ENCODE data around the gene NLK.

NLK gene

DNA sequence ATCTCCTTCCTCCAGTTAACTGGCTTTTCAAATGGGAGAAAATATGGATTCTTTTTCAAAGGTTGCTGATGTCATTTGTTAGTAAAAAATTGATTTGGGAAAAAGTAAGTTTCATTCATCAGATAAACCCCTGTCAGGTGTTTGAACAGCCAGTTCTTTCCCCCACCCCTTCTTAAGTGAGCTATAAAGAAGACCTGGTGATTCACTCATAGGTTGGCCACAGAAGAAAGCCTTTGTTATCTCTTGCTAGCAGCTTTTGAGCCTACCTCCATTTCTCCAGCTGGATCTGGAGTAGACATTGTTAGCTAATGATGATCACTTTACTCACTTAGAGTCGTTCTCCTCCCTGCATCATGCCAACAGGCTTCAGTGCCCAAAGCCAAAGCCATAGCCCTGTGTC is 63.0 kb downstream of the NLK start:
- DNase-seq (ENCODE audit: low read depth): no peak
- TF ChIP-seq, protein P1, sequence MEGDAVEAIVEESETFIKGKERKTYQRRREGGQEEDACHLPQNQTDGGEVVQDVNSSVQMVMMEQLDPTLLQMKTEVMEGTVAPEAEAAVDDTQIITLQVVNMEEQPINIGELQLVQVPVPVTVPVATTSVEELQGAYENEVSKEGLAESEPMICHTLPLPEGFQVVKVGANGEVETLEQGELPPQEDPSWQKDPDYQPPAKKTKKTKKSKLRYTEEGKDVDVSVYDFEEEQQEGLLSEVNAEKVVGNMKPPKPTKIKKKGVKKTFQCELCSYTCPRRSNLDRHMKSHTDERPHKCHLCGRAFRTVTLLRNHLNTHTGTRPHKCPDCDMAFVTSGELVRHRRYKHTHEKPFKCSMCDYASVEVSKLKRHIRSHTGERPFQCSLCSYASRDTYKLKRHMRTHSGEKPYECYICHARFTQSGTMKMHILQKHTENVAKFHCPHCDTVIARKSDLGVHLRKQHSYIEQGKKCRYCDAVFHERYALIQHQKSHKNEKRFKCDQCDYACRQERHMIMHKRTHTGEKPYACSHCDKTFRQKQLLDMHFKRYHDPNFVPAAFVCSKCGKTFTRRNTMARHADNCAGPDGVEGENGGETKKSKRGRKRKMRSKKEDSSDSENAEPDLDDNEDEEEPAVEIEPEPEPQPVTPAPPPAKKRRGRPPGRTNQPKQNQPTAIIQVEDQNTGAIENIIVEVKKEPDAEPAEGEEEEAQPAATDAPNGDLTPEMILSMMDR (IDR thresholded peaks at IDR 0.05; ENCODE audit: control insufficient read depth, extremely low read depth, insufficient read depth): no peak
- no peak overlapping the region for H3K4me3 ChIP-seq (ENCODE audit: low read depth, low read length)

DNA sequence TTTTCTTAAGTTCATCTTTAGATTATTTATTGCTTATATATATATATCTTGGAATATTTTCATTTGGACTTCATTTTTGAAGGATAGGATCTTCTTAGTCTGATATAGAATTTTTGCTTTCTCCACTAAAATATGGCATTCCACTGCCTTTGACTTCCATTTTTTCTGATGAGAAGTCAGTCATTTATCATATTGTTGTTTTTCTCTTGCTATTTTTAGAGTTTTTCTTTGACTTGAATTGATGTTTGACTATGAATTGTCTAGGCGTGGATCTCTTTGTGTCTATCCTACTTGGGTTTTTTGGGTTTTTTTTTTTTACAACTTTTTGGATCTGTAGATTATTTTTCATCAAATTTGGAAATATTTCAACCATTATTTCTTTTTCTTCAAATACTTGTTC is 67.7 kb downstream of the NLK start:
- H3K4me3 ChIP-seq (ENCODE audit: low read depth, low read length): no peak overlapping the region
- DNase-seq (ENCODE audit: low read depth): no peak
- TF ChIP-seq, protein P1 (IDR thresholded peaks at IDR 0.05; ENCODE audit: control insufficient read depth, extremely low read depth, insufficient read depth): no peak

DNA sequence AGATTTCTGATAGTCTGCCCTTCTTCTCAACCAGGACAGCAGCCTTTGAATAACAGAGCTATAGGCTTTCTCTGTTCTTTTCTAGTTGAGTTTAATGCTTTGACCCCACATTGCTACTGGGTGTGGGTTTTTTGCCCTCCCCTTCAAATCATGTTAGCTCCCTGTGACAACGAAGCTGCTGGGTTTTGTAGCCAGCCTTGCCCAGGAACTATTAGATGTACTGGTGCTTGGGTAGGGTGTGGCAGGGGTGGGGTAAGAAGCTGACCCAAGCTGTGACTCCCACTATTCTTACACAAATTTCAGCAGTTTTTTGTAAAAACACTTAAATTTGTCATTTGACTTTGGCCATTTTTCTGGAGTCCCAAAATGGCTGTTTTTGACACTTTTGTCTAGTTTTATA is 69.7 kb downstream of the NLK start:
- TF ChIP-seq, protein P1 (IDR thresholded peaks at IDR 0.05; ENCODE audit: control insufficient read depth, extremely low read depth, insufficient read depth): no peak
- DNase-seq (ENCODE audit: low read depth): no peak
- H3K4me3 ChIP-seq (ENCODE audit: low read depth, low read length): no peak overlapping the region

DNA sequence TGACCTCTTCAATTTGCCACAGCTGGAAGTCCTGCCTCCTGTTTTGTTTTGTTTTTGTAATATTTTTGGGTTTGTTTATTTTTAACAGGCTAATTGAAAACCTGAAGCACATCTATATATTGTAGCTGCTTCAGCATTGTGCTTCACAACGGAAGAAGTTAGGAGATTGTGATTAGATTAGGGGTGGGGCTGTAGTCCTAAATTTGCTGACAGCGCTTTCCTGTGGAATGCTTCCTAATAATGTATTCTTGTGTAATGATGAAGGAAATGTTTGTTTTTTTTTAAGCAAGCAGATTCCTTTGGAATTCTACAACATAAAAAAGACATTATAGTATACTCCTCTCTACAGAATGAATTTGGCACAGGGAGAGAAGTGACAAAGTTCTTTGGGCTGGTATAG is 70.1 kb downstream of the NLK start:
- DNase-seq (ENCODE audit: low read depth): no peak
- H3K4me3 ChIP-seq (ENCODE audit: low read depth, low read length): no peak overlapping the region
- TF ChIP-seq, protein P1 (IDR thresholded peaks at IDR 0.05; ENCODE audit: control insufficient read depth, extremely low read depth, insufficient read depth): no peak

DNA sequence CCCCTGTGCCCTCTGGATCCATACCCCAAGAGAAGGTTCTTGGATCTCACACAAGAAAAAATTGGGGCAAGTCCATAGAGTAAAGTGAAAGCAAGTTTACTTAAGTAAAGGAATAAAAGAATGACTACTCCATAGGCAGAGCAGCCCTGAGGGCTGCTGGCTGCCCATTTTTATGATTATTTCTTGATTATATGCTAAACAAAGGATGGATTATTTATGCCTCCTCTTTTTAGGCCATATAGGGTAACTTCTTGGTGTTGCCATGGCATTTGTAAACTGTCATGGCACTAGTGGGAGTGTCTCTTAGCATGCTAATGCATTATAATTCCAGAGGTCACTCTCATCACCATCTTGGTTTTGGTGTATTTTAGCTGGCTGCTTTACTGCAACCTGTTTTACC is 70.8 kb downstream of the NLK start:
- no peak overlapping the region for H3K4me3 ChIP-seq (ENCODE audit: low read depth, low read length)
- DNase-seq (ENCODE audit: low read depth): no peak
- TF ChIP-seq, protein P1 (IDR thresholded peaks at IDR 0.05; ENCODE audit: control insufficient read depth, extremely low read depth, insufficient read depth): no peak

DNA sequence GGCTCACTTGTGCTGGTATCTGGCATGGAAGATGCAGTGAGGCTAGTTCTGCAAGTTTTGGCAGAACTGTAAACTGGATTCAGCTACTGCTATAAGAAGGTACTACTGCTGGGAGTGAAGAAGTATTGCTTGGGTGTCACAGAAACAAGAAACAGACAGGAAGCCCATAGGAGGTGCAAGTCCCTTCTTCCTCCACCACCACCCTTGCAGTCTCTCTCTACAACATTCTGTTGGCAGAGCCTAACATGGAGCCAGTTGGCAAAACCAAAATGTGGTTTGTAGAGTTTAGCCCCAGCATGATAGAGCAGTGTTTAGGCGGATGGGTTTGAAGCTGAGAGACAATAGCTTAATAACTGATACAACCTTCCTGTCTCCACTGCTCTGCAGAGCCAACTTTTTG is 72.6 kb downstream of the NLK start:
- DNase-seq (ENCODE audit: low read depth): peak; percentile 17
- H3K4me3 ChIP-seq (ENCODE audit: low read depth, low read length): no peak overlapping the region
- TF ChIP-seq, protein P1 (IDR thresholded peaks at IDR 0.05; ENCODE audit: control insufficient read depth, extremely low read depth, insufficient read depth): no peak

DNA sequence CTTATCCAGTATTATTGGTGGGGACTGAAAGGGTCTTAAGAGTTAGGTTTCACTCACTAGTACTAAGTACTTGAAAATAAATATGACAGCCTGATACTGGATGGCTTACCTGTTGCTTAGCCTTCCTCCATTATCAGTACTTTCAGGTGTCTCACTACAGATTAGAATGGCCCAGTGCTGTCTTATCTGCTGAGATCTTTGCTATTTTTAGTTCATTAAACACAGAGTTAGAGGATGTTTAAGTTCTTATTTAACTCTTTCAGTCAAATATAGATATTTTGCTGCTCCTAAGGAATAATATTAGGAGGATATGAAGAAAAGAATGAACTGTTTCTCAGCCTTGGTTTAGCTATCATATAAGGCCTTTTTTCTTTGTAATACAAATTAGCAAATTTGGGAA is 74.8 kb downstream of the NLK start:
- no peak overlapping the region for H3K4me3 ChIP-seq (ENCODE audit: low read depth, low read length)
- DNase-seq (ENCODE audit: low read depth): no peak
- TF ChIP-seq, protein P1 (IDR thresholded peaks at IDR 0.05; ENCODE audit: control insufficient read depth, extremely low read depth, insufficient read depth): no peak

Measured in LNCaP clone FGC (cell line).